ENCODE data around the gene CCNY. TPM values are rescaled to one million over a fixed set of nuclear protein-coding genes. Genes with fewer than 3 reads are reported as not detected.

CCNY gene
- total RNA-seq, 1 experiment from 2014 or later = 122 TPM

DNA sequence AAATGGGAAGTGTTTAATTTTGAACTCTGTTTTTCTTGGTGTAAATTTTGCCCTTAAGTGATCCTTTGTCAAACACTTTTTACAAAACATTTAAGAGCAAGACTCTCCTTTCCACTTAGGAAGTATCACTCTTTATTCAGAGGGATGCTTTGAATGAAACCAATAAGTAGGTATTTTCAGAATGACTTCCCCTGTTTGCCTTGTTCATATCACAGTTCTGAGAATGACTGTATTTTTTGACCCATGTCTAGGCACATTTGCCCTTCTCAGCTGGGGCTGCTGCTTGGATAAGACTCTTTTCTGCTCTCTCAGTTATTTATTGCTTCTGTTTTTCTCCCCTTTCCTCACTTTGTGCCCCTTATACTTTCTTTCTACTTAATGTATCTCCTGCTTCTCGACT lies 98.2 kb downstream of the CCNY start:
- no peak for DNase-seq
- Mint-ChIP-seq H3K4me1 (ENCODE audit: low read depth, unreplicated experiment) (no peaks in the 10 kb centered on the region), H3K4me3 (ENCODE audit: unreplicated experiment) (no peak overlapping the region), H3K36me3 (ENCODE audit: insufficient read depth, unreplicated experiment) (peaks cover 20% of the 10 kb centered on the region), H3K27ac (ENCODE audit: unreplicated experiment) (no peak overlapping the region), H3K27me3 (ENCODE audit: insufficient read depth, unreplicated experiment) (no peaks in the 10 kb centered on the region), H3K9me3 (ENCODE audit: unreplicated experiment) (peaks cover 30% of the 10 kb centered on the region)
- Histone ChIP-seq H3K4me3 (ENCODE audit: low read depth, low read length) (no peak overlapping the region), H3K36me3 (ENCODE audit: control insufficient read depth, insufficient read depth, low read length) (no peaks in the 10 kb centered on the region), H3K9me3 (peaks cover 9% of the 10 kb centered on the region; the same call in 1 of the 2 replicates), H3K27me3 (replicated peaks; ENCODE audit: control insufficient read depth, insufficient read depth, low read length) (no peaks in the 10 kb centered on the region), H3K4me1 (no peaks in the 10 kb centered on the region)
- no TSS peak for BruUV-seq (replicated peaks)
- ChIA-PET CTCF (no interaction called here), POLR2A (no interaction called here)
- TF ChIP-seq CTCF (IDR thresholded peaks at IDR 0.05; ENCODE audit: insufficient read depth in 1 of 2, low read depth in 1 of 2, low read length in 1 of 2, severe bottlenecking in 1 of 2, unreplicated experiment in 1 of 2) = no peak
- intact Hi-C loops (cut with micrococcal nuclease; ENCODE audit: unreplicated experiment) = no loop called here

DNA sequence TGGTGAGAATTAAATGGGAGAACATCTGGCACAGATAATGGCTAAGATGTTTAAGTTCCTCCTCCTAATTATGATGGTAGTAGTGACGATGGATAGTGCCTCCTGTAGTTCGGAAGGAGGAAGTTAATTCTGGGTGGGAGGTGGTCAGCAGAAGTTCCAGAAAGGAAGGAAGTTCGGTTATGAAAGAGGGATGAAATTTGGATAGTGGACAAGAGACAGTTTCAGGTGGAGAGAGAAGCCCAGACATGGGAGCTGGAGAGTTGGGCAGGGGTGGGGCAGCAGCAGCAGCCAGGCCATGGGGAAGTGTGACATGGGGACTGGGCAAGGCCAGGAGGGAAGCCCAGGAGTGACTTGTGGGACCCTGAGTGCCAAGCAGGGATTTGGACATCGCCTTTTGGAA lies 99.5 kb downstream of the CCNY start:
- Histone ChIP-seq H3K4me1 (no peaks in the 10 kb centered on the region), H3K36me3 (ENCODE audit: control insufficient read depth, insufficient read depth, low read length) (no peaks in the 10 kb centered on the region), H3K4me3 (ENCODE audit: low read depth, low read length) (no peak overlapping the region), H3K27me3 (replicated peaks; ENCODE audit: control insufficient read depth, insufficient read depth, low read length) (no peaks in the 10 kb centered on the region), H3K9me3 (peaks cover 13% of the 10 kb centered on the region)
- no peak for TF ChIP-seq CTCF (IDR thresholded peaks at IDR 0.05; ENCODE audit: insufficient read depth in 1 of 2, low read depth in 1 of 2, low read length in 1 of 2, severe bottlenecking in 1 of 2, unreplicated experiment in 1 of 2)
- peaks cover 34% of the 10 kb centered on the region for H3K9me3 Mint-ChIP-seq (ENCODE audit: unreplicated experiment)
- no peak overlapping the region for H3K4me3 Mint-ChIP-seq (ENCODE audit: unreplicated experiment)
- ChIA-PET CTCF (no interaction called here), POLR2A (no interaction called here)
- peak overlapping the region; percentile 3 for H3K27ac Mint-ChIP-seq (ENCODE audit: unreplicated experiment)
- DNase-seq = no peak
- H3K27me3 Mint-ChIP-seq (ENCODE audit: insufficient read depth, unreplicated experiment) = no peaks in the 10 kb centered on the region
- H3K36me3 Mint-ChIP-seq (ENCODE audit: insufficient read depth, unreplicated experiment) = peaks cover 20% of the 10 kb centered on the region
- intact Hi-C loops (cut with micrococcal nuclease; ENCODE audit: unreplicated experiment) = no loop called here
- H3K4me1 Mint-ChIP-seq (ENCODE audit: low read depth, unreplicated experiment) = no peaks in the 10 kb centered on the region
- no TSS peak for BruUV-seq (replicated peaks)

DNA sequence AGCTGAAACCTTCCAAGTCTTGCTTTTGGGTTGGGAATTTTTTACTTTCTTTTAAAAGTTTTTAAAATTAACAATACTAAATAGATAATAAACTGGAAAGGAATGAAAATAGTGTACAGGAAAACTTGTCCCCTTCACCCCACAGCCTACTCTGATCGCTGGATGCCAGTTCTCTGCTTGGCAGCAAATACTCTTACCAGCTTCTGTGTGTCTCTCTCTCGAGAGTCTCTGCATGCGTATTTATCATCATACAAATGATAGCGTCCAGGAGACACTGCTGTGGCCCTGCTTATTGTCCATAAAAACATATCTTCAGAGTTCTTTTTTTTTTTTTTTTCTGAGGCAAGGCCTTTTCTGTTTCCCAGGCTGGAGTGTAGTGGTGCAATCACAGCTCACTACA lies 101.5 kb downstream of the CCNY start:
- ChIA-PET CTCF (no interaction called here), POLR2A (interaction anchor here (0.6 kb wide), 1 partner anchor 364 kb away, joined by 4 read pairs; no protein-coding TSS in a partner anchor)
- no peak for DNase-seq

More for the DNA sequence above, 101.5 kb downstream of the CCNY start:
- TF ChIP-seq CTCF (IDR thresholded peaks at IDR 0.05; ENCODE audit: insufficient read depth in 1 of 2, low read depth in 1 of 2, low read length in 1 of 2, severe bottlenecking in 1 of 2, unreplicated experiment in 1 of 2) = no peak
- Histone ChIP-seq H3K9me3 (peaks cover 15% of the 10 kb centered on the region), H3K4me3 (ENCODE audit: low read depth, low read length) (no peak overlapping the region), H3K4me1 (no peaks in the 10 kb centered on the region), H3K36me3 (ENCODE audit: control insufficient read depth, insufficient read depth, low read length) (no peaks in the 10 kb centered on the region), H3K27me3 (replicated peaks; ENCODE audit: control insufficient read depth, insufficient read depth, low read length) (no peaks in the 10 kb centered on the region)
- Mint-ChIP-seq H3K9me3 (ENCODE audit: unreplicated experiment) (peaks cover 34% of the 10 kb centered on the region), H3K27ac (ENCODE audit: unreplicated experiment) (no peak overlapping the region), H3K36me3 (ENCODE audit: insufficient read depth, unreplicated experiment) (peaks cover 26% of the 10 kb centered on the region), H3K4me1 (ENCODE audit: low read depth, unreplicated experiment) (no peaks in the 10 kb centered on the region), H3K4me3 (ENCODE audit: unreplicated experiment) (no peak overlapping the region), H3K27me3 (ENCODE audit: insufficient read depth, unreplicated experiment) (no peaks in the 10 kb centered on the region)
- intact Hi-C loops (cut with micrococcal nuclease; ENCODE audit: unreplicated experiment) = no loop called here
- no TSS peak for BruUV-seq (replicated peaks)

Measured in Caco-2 (cell line).